HG02938 (cell line): ENCODE data around the gene NTHL1.

Experiments used
- ATAC-seq: cut with Tn5 transposase; IDR thresholded peaks from one replicate; pipeline ENCODE4 v1.9.1; 2021; ENCODE audit warnings: mild to moderate bottlenecking, moderate library complexity; ENCODE audit not compliant: unreplicated experiment

NTHL1 gene

GRCh38 chr16:2066139-2066538 lies 18.5 kb upstream of the NTHL1 start:
- ATAC-seq = no peak

DNA sequence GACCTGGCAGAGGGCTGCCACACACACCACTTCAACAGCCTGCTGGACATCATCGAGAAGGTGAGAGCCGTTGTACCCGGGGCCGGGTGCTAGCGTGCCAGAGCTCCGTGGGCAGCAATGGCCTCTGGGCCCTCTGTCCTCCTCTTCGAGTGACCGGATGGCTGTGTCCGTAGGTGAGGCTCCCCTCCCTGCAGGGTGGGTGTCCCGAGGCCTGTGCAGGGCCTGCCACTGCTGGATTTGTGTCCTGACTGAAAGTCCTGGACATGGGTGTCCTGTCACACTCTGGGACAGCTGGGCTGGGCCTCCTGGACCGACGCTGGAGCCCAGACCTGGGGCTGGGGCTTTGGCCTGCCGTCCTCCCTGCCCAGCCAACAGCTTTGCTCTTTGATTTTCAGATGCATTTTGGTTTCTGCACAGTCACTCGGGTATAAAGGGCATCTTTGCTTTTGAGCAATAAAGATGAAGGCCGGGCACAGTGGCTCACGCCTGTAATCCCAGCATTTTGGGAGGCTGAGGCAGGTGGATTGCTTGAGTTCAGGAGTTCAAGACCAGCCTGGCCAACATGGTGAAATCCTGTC lies 16.8 kb upstream of the NTHL1 start:
- no peak for ATAC-seq

DNA sequence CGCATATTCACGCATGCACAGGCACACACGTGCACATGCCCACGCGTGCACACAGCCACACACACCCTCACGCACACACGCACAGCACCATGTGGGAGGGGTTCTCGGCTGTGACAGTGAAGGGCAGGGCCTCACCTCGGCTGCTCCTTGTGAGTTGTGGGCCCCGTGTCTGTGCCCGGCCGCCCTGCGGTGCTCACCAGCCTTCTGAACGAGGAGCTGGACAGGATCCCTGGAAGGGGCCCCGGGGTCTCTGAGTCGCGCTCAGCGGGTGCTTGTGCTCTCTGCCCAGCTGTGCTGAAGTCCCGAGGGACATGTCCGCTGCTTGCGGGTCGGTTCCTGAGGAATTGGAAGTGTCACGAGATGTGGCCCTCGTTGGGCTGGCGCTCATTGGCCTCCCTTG lies 16.2 kb upstream of the NTHL1 start:
- no peak for ATAC-seq

GRCh38 chr16:2062801-2063200 lies 15.2 kb upstream of the NTHL1 start:
- no peak for ATAC-seq

GRCh38 chr16:2061526-2061925 lies 13.9 kb upstream of the NTHL1 start:
- ATAC-seq = no peak

DNA sequence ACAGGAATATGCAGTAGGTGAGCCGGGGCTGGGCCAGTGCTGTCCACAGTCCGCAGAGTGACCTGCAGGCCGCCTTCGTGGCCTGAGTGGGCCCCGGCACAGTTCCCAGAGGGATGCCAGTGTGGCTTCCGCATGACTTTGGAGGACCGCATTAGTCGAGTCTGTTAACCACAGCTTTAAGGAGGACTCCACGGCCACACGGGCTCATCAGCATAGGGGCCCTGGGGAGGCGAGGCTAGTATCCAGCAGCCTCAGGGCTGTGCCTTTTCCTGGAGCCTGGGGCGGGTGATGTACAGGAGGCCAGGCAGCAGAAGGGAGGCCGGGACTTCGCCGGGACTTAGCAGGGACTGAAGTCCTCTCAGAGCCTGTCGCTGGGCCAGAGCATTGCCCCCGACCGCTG lies 13.4 kb upstream of the NTHL1 start:
- ATAC-seq = no peak

DNA sequence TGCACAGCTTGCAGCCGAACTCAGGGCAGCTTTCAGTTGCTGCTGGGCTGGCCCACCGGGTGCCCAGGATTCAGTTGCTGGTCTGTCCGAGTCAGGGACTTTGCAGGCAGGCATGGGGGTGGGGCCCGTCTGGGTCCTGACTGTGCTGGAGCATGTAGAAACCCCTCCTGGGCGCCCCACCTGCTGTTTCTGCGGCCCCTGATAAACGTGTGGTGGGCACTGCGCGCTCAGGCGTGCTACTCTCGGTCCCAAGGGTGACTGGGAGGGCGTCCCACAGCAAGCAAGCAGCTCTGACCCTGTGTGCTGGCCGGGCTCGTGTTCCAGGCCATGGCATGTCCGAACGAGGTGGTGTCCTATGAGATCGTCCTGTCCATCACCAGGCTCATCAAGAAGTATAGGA lies 12.7 kb upstream of the NTHL1 start:
- no peak for ATAC-seq

DNA sequence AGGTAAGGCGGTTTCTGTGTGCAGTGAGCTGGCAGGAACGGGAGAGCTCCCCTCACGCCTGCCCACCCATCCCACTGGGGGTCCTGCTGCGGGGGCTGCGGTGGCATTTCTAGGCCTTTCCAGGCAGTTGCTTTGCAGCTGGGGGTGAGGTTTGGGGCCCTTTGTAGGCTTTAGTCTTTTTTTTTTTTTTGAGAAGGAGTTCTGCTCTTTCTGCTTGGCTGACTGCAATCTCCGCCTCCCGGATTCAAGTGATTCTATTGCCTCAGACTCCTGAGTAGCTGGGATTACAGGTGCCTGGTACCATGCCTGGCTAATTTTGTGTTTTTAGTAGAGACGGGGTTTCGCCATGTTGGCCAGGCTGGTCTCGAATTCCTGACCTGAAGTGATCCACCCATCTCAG lies 11.2 kb upstream of the NTHL1 start:
- no peak for ATAC-seq

DNA sequence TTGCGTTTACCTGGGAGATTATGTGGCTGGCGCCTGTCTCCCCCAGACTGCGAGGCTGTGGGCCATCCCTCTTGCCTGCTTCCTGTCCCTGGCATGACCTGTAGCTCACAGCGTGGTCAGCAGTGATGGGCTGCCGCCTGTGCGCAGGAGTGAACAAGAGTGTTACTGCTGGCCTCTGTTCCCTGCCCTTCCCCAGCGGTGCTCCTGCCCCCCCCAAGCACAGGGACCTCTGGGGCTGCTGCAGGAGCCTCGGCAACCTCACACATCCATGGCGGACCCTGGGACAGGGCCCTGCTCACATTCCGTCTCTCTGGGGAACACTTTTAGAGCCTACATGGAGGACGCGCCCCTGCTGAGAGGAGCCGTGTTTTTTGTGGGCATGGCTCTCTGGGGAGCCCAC lies 10.8 kb upstream of the NTHL1 start:
- ATAC-seq = no peak

GRCh38 chr16:2057438-2057837 lies 9.8 kb upstream of the NTHL1 start:
- no peak for ATAC-seq

DNA sequence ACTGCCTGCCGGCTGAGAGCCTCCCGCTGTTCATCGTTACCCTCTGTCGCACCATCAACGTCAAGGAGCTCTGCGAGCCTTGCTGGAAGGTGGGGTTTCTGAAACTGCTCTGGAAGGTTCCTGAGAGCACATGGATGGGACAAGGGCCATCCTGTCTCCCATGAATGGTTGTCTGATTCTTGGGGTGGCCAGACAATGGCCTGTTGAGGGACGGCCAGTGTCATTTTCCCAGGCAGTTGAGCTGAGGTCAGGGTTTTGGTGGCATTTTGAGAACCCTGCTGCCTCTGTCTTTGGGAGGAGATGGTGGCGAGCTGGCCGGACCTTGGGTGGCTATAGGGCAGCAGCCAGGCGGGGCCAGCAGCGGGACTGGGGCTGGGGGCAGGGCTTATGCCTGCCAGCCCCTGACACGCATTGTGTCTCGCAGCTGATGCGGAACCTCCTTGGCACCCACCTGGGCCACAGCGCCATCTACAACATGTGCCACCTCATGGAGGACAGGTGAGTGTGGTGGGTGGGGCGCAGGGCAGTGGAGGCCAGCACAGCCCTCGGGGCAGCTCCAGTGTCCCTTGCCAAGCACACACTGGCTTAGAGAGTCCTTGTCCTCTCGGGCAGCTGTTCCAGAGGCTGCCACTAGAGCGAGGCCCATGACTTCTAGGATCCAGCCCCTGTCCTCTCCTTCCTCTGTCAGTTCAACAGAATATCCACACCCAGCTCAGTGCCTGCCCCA lies 9.2 kb upstream of the NTHL1 start:
- ATAC-seq = no peak

DNA sequence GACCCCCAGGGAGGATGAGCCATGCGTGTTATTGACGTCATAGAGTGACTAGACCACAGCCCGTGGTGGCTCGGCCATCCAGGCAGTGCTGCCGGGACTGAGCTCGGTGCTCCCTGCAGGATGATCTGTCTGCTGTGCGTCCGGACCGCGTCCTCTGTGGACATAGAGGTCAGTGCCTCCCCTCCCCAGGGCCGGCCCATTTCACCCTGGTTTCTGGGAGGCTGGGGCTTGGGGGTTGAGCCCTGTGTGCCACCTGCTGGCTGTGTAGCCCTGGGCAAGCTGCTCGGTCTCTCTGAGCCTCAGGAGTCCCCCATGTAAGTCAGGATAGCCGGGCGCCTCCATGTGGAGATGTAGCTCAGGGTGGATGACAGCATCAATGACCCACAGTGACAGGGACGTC lies 8.4 kb upstream of the NTHL1 start:
- no peak for ATAC-seq

DNA sequence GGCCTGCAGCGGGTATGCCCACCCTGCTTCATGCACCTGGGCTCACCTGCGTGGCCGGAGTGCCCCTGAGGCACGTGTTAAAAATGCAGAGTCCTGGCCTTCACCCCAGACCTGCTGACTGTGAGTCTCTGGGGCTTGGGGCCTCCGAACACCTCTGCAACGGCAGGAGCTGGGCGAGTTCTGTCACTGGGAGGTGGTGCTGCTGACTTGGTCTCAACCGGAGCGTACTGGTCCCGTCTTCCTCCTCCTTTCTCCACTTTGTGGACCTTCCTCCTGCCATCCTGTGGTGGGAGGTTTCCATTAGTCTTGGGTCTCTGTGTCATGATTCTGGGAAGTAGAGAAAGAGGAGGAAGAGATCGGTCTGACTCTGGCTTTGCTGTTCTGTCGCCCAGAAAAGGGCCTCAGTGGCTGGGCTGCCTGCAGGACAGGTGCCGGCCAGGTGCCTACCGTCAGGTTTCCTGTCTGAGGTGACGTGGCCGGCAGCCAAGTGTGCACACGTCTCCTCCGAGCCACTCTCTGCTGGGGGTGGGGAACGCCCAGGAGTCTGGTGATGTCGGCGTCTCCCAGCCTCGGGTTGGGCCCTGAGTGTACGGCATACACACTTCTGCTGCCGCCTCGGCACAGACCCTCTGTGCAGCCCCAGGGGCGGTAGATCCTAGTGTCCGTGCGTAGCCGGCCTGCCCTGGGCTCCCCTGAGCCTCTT lies 7.1 kb upstream of the NTHL1 start:
- ATAC-seq = no peak

- no peak for ATAC-seq
These were observed 6.3 kb upstream of the NTHL1 start for GRCh38 chr16:2053897-2054296.

DNA sequence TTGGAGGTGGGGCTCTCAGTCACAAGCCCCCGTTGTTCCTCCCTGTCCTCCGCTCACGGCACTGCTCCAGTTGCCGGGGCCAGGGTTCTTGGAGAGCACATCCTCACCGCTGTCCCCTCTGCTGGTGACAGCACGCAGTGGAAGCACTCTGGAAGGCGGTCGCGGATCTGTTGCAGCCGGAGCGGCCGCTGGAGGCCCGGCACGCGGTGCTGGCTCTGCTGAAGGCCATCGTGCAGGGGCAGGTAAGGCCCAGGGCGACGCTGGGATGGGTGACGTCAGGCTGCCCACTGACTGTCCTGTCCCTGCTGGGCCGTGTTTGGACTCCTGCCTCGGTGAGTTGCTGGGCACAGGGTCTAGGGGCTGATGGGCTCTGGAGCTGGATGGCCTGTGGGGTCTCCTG lies 5.6 kb upstream of the NTHL1 start:
- ATAC-seq = no peak

DNA sequence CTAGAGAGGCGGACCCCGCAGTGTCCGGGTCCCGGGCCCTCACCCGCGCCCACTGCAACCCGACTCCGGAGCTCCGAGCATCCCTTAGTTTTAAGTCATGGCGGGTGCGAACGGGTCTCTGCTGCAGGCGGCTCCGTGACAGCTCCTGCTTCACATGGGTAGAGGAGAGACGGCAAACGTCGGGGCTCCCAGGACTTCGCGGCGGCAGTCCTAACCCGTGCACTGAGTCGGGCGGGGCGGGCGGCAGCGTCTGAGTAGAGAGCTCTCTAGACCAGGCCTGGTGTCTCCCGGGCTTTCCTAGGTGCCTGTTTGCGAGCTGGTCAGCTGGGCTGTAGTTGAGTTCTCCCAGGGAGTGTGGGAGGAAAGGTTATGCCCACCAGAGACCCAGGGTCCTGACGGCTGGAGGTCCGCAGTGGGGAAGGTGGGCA lies 496 bp upstream of the NTHL1 start:
- ATAC-seq = peak; percentile 18

DNA sequence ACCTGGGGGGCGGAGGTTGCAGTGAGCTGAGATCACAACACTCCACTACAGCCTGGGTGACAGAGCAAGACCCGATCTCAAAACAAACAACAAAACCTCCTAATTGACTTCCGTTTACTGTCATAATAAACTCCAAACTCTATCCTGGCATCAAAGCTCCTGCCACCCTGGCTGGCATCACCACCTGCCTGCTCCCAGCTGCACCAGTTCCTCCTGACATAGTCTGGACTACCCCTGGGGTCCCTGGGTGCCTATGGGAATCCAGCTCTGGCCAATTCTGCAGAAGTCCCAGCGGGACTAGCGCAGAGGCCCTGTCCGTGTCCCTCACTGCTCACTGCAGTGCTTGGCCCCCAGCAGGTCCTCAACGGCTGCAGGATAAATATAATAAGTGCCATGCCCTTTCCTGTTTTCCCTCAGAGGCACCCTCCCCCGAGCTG lies 723 bp downstream of the NTHL1 start:
- ATAC-seq = no peak

DNA sequence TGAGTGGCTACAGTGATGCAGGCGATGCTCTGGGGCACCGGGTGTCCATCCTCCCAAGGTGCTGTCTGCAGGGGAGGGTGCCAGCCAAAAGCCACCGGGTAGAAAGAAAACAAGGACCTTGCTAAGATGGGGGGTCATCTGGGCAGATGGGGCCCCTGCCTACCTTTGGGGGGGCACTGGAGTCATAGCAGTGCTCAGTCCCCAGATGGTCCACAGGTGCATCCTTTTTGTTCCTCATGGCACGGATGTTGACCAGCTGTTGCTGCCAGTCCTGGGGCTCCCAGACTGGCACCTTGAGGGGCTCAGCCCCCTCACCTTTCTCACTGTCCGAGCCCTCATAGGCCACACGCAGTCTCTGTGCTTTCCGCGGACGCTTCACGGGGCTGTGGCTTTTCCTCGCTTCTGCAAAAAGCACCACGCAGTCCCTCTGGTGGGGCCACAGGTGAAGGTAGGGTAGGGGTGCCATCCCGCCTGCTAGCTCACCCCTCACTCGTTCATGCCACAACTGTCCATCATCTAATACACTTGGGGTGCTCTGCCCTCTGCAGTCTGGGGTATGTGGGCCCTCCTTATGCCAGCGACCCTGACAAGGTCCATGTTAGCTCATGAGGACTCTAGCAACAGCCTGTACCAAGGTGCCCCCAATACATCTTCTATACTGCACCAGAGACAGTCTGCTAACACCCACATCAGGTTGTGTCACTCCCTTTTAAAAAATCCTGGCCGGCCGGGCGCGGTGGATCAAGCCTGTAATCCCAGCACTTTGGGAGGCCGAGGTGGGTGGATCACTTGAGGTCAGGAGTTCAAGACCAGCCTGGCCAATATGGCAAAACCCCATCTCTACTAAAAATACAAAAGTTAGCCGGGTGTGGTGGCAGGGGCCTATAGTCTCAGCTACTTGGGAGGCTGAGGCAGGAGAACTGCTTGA lies 1.4 kb downstream of the NTHL1 start:
- ATAC-seq = no peak

DNA sequence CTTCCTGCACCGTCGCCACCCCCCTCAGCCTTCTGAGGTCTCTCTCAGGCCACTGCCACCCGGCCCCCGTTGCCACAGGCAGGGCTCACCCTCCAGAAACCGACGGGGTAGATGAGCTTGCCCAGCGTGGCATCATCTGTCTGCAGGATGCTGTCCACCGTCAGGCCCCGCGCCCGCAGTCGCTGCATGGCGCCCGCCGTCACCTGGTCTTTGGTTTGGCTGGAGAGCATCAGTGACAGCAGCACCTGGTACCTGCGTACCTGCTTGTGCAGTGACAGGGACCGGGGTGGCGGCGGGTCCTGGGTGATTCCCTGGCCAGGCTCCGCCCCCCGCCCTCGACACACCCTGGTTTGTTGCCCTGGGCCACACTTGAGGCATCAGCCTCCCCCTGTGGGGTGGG lies 3.1 kb downstream of the NTHL1 start:
- ATAC-seq = no peak

DNA sequence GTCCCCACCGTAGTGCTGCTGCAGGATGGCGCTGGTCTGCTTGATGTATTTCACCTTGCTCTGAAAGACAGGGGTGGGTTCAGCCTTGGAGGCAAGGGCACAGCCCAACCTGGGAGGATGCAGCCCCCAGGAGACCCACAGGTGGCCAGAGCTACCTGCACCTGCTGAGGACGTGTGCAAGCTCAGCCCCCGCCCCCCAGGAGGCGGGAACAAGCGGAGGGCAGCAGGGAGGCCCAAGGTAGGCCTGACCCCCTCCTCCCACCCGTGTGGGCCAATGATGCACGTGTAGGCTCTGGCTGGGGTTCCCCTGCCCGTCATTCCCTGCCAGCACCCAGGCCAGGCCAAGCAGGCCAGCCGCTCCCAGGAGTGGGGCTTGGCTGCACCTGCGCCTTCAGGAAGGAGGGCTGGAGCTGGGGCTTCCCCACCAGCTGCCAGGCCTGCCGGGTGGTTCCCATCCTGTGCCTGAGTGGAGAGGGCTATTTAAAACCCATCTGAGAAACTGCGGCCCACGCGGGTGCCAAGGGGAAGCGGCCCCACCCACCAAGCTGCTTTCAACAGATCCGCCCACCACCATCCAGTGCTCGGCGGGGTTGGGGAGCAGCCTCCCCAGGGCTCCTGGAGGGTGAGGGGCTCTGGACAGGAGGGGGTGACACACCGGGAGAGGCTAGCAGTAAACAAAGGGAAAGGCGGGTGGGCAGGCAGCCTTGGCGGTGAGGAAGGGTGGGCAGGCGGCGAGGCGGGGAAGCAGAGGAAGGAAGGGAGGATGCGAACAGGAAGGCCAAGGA lies 3.8 kb downstream of the NTHL1 start:
- ATAC-seq = no peak
